ENCODE data around the gene DAPK3. TPM values are rescaled to one million over a fixed set of nuclear protein-coding genes. Genes with fewer than 3 reads are reported as not detected.
A peak's percentile ranks its signal among the peaks of the same experiment; 100 is the strongest.
"Not testable (repeated sequence)": the region's sequence is repeated elsewhere in the genome, so short reads cannot be mapped to it uniquely, and the experiment has no call there.

DAPK3 gene
- total RNA-seq, 1 donor from 2014 or later: 106 TPM

- TF ChIP-seq CTCF (IDR thresholded peaks at IDR 0.05; ENCODE audit: unreplicated experiment): no peak
- no peak for DNase-seq (ENCODE audit: low spot score, unreplicated experiment)
- Mint-ChIP-seq H3K4me1 (ENCODE audit: low read depth) (peaks cover 23% of the 10 kb centered on the region), H3K9me3 (ENCODE audit: low read depth) (no peaks in the 10 kb centered on the region), H3K27ac (no peak overlapping the region), H3K36me3 (ENCODE audit: insufficient read depth) (peaks cover 4% of the 10 kb centered on the region), H3K27me3 (no peaks in the 10 kb centered on the region), H3K4me3 (ENCODE audit: low read depth) (no peak overlapping the region)
Measured at GRCh38 chr19:4012975-4013634, 42.2 kb upstream of the DAPK3 start.

- no peak for DNase-seq (ENCODE audit: low spot score, unreplicated experiment)
- Mint-ChIP-seq H3K9me3 (ENCODE audit: low read depth) (no peaks in the 10 kb centered on the region), H3K36me3 (ENCODE audit: insufficient read depth) (peaks cover 4% of the 10 kb centered on the region), H3K4me3 (ENCODE audit: low read depth) (no peak overlapping the region), H3K27me3 (no peaks in the 10 kb centered on the region), H3K4me1 (ENCODE audit: low read depth) (peaks cover 23% of the 10 kb centered on the region), H3K27ac (peak overlapping the region; percentile 71)
- TF ChIP-seq CTCF (IDR thresholded peaks at IDR 0.05; ENCODE audit: unreplicated experiment): no peak
Measured at GRCh38 chr19:4012092-4012974, 41.4 kb upstream of the DAPK3 start.

- not testable (repeated sequence) for H3K9me3 Mint-ChIP-seq (ENCODE audit: low read depth); DNase-seq (ENCODE audit: low spot score, unreplicated experiment); H3K4me3 Mint-ChIP-seq (ENCODE audit: low read depth); H3K27me3 Mint-ChIP-seq; H3K27ac Mint-ChIP-seq; H3K36me3 Mint-ChIP-seq (ENCODE audit: insufficient read depth)
- peaks cover 23% of the 10 kb centered on the region for H3K4me1 Mint-ChIP-seq (ENCODE audit: low read depth)
Measured at GRCh38 chr19:4011430-4011829, 40.5 kb upstream of the DAPK3 start.

- DNase-seq (ENCODE audit: low spot score, unreplicated experiment): no peak
- H3K4me3 Mint-ChIP-seq (ENCODE audit: low read depth): no peak overlapping the region
- no peaks in the 10 kb centered on the region for H3K27me3 Mint-ChIP-seq
- peaks cover 23% of the 10 kb centered on the region for H3K4me1 Mint-ChIP-seq (ENCODE audit: low read depth)
- TF ChIP-seq CTCF (IDR thresholded peaks at IDR 0.05; ENCODE audit: unreplicated experiment): no peak
- H3K9me3 Mint-ChIP-seq (ENCODE audit: low read depth): no peaks in the 10 kb centered on the region
- H3K36me3 Mint-ChIP-seq (ENCODE audit: insufficient read depth): peaks cover 4% of the 10 kb centered on the region
- no peak overlapping the region for H3K27ac Mint-ChIP-seq
Measured at GRCh38 chr19:4010808-4011110, 39.9 kb upstream of the DAPK3 start.

- Mint-ChIP-seq H3K27me3 (no peaks in the 10 kb centered on the region), H3K4me1 (ENCODE audit: low read depth) (peaks cover 23% of the 10 kb centered on the region), H3K36me3 (ENCODE audit: insufficient read depth) (peaks cover 4% of the 10 kb centered on the region), H3K27ac (no peak overlapping the region), H3K4me3 (ENCODE audit: low read depth) (peak overlapping the region; percentile 86), H3K9me3 (ENCODE audit: low read depth) (no peaks in the 10 kb centered on the region)
- TF ChIP-seq CTCF (IDR thresholded peaks at IDR 0.05; ENCODE audit: unreplicated experiment): no peak
- DNase-seq (ENCODE audit: low spot score, unreplicated experiment): no peak
Measured at GRCh38 chr19:4009990-4010807, 39.3 kb upstream of the DAPK3 start.

Measured in progenitor cell of endocrine pancreas (in vitro differentiated cells).